Upper lobe of right lung (tissue), 1 donor: ENCODE measurements around the gene THAP9. TPM values are rescaled to one million over a fixed set of nuclear protein-coding genes. Genes with fewer than 3 reads are reported as not detected.
"Not testable (repeated sequence)": the region's sequence is repeated elsewhere in the genome, so short reads cannot be mapped to it uniquely, and the experiment has no call there.

ENCODE experiments used
- ATAC-seq: fragments of 200-7000 bp; cut with Tn5 transposase; one replicate; pipeline ENCODE4 v1.9.1; 2020; ENCODE audit warnings: mild to moderate bottlenecking, moderate library complexity
- DNase-seq: peaks from one replicate; pipeline ENCODE4 v3.0.0-alpha.2; 2020
- H3K27ac ChIP-seq: fragments of 200-600 bp; one replicate; pipeline ENCODE4 v1.8.0; 2022
- H3K27me3 ChIP-seq: fragments of 200-600 bp; one replicate; pipeline ENCODE4 v1.8.0; 2022; ENCODE audit warnings: mild to moderate bottlenecking
- H3K36me3 ChIP-seq: fragments of 200-600 bp; one replicate; pipeline ENCODE4 v1.8.0; 2022
- H3K4me1 ChIP-seq: fragments of 200-600 bp; one replicate; pipeline ENCODE4 v1.8.0; 2022
- H3K4me3 ChIP-seq: fragments of 200-600 bp; one replicate; pipeline ENCODE4 v1.8.0; 2022; ENCODE audit warnings: mild to moderate bottlenecking
- H3K9me3 ChIP-seq: fragments of 200-600 bp; one replicate; pipeline ENCODE4 v1.8.0; 2022
- intact Hi-C: fragments of 100-400 bp; cut with DNase I; formaldehyde crosslinking; loops from one replicate; pipeline ENCODE4 v1.11.0; 2022
- total RNA-seq: library from RNA; stranded (reverse); fragmentation: NEBNext Ultra II Directional; extraction: Animal tissue kit (Norgen Biotek cat#: 25700); gene quantifications from one replicate; pipeline ENCODE4 v1.2.1, GENCODE V29; 2021
- TF ChIP-seq, protein P1 (sequence below): fragments of 200-600 bp; IDR thresholded peaks from one replicate; pipeline ENCODE4 v1.8.0; 2022; ENCODE audit warnings: antibody characterized with exemption
- donor health status: DM: no; HTN: yes; CAD: no; lungs with severe emphysema.

Gene THAP9
- total RNA-seq, 1 donor from 2014 or later = 3.8 TPM

DNA sequence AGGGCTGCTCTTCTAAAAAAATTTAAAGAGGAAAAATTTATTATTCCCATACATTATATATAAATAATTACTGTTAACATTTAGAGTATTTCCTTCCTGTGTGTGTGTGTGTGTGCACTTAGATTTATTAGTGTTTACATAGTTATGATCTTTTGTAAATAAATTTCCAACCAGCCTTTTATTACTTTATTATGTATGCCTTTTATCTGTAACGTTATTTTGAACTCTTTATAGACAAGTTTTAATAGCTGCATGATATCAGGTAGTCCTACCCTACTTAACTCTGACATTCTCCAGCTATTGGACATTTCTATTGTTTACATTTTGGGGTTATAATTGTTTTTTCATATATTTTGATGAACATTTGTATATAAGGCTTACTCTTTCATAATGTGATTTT is 8.8 kb downstream of the THAP9 start:
- Histone ChIP-seq H3K27ac (no peak overlapping the region), H3K9me3 (no peaks in the 10 kb centered on the region), H3K4me1 (no peaks in the 10 kb centered on the region), H3K36me3 (peaks cover 29% of the 10 kb centered on the region), H3K4me3 (no peak overlapping the region), H3K27me3 (no peaks in the 10 kb centered on the region)
- DNase-seq (no peak), ATAC-seq (no peak)
- TF ChIP-seq, protein P1, sequence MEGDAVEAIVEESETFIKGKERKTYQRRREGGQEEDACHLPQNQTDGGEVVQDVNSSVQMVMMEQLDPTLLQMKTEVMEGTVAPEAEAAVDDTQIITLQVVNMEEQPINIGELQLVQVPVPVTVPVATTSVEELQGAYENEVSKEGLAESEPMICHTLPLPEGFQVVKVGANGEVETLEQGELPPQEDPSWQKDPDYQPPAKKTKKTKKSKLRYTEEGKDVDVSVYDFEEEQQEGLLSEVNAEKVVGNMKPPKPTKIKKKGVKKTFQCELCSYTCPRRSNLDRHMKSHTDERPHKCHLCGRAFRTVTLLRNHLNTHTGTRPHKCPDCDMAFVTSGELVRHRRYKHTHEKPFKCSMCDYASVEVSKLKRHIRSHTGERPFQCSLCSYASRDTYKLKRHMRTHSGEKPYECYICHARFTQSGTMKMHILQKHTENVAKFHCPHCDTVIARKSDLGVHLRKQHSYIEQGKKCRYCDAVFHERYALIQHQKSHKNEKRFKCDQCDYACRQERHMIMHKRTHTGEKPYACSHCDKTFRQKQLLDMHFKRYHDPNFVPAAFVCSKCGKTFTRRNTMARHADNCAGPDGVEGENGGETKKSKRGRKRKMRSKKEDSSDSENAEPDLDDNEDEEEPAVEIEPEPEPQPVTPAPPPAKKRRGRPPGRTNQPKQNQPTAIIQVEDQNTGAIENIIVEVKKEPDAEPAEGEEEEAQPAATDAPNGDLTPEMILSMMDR = no peak
- intact Hi-C loops = no loop called here

DNA sequence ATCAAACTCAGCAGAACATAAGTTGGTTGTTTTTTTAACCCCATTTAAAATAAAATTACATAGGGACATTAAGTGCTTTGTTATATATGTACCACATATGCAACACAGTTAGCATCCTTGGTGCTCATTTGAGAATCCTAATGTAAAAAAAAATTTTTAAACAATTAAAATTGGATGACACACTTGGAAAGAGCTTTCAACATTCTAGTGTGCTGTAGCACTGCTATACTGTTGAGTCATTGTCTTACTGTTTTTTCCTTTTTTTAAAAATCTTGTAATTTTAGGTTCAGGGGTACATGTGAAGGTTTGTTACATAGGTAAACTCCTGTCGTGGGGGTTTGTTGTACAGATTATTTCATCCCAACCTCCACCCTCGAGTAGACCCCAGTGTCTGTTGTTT is 12.8 kb downstream of the THAP9 start:
- no peak overlapping the region for H3K4me3 ChIP-seq
- intact Hi-C loops = no loop called here
- H3K27me3 ChIP-seq = no peaks in the 10 kb centered on the region
- peaks cover 17% of the 10 kb centered on the region for H3K36me3 ChIP-seq
- DNase-seq = no peak
- no peak for ATAC-seq
- H3K27ac ChIP-seq = no peak overlapping the region
- TF ChIP-seq, protein P1 = no peak
- H3K9me3 ChIP-seq = no peaks in the 10 kb centered on the region
- H3K4me1 ChIP-seq = no peaks in the 10 kb centered on the region

DNA sequence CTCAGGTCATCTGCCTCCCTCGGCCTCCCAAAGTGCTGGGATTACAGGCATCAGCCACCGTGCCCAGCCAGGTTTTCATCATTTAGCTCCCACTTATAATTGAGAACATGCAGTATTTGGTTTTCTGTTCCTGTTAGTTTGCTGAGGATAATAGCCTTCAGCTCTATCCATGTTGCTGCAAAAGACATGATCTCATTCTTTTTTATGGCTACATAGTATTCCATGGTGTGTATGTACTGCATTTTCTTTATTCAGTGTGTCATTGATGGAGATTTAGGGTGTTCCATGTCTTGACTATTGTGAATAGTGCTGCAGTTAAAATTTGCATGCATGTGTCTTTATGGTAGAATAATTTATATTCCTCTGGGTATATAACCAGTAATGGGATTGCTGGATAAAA is 13.4 kb downstream of the THAP9 start:
- H3K4me3 ChIP-seq, intact Hi-C loops: not testable (repeated sequence)

DNA sequence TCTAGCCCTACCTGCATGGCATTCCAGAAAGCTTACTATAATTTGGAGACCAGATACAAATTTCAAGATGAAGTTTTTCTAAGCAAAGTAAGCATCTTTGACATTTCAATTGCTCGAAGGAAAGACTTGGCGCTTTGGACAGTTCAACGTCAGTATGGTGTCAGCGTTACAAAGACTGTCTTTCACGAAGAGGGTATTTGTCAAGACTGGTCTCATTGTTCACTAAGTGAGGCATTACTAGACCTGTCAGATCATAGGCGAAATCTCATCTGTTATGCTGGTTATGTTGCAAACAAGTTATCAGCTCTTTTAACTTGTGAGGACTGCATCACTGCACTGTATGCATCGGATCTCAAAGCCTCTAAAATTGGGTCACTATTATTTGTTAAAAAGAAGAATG is 17.6 kb downstream of the THAP9 start:
- H3K4me1 ChIP-seq = no peaks in the 10 kb centered on the region
- peaks cover 5% of the 10 kb centered on the region for H3K36me3 ChIP-seq
- no peaks in the 10 kb centered on the region for H3K9me3 ChIP-seq
- ATAC-seq (no peak), DNase-seq (no peak)
- intact Hi-C loops = no loop called here
- H3K27me3 ChIP-seq = no peaks in the 10 kb centered on the region
- no peak overlapping the region for H3K4me3 ChIP-seq
- TF ChIP-seq, protein P1 = no peak
- H3K27ac ChIP-seq = no peak overlapping the region

More for the DNA sequence above, 13.4 kb downstream of the THAP9 start:
- not testable (repeated sequence) for H3K27ac ChIP-seq, H3K27me3 ChIP-seq, H3K4me1 ChIP-seq, ATAC-seq, DNase-seq, H3K9me3 ChIP-seq
- H3K36me3 ChIP-seq = peaks cover 11% of the 10 kb centered on the region

DNA sequence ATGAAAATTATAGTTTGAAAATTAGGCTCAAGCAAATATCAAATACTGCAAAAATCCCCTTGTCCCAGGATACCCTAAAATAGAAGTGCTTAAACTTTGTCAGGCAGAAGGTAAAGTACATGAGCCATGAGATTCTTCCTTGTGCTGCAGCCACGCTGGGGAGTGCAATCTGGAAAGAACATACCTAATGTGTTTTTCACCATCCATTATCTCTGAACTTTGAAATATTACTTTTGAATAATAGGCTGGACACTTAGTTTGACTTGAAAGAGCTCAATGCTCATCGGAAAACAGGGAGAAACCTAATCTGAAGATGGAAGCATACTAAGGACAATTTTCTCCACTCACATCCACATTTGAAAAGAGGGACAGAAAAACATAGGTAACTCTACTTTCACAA is 18.9 kb downstream of the THAP9 start:
- Histone ChIP-seq H3K27ac (no peak overlapping the region), H3K27me3 (no peaks in the 10 kb centered on the region), H3K9me3 (no peaks in the 10 kb centered on the region), H3K4me3 (no peak overlapping the region), H3K4me1 (no peaks in the 10 kb centered on the region), H3K36me3 (peaks cover 5% of the 10 kb centered on the region)
- no peak for ATAC-seq
- TF ChIP-seq, protein P1 = no peak
- intact Hi-C loops = no loop called here
- DNase-seq = no peak

DNA sequence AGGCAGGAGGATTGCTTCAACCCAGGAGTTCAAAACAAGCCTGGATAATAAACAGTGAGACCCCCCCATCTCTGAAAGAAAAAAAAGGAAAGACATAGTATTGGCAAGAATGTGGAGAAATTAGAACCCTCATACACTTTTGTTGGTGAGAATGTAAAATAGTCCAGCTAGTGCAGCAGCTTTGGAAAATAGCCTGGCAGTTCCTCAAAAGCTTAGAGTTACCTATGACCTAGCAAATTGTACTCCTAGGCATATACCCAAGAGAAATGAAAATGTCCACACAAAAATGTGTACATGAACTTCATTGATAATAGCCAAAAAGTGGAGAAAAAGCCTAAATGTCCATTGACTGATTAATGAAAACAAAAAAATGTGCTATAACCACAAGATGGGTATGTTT is 21.3 kb downstream of the THAP9 start:
- H3K27me3 ChIP-seq = no peaks in the 10 kb centered on the region
- no peak overlapping the region for H3K27ac ChIP-seq
- H3K9me3 ChIP-seq = no peaks in the 10 kb centered on the region
- DNase-seq (no peak), ATAC-seq (no peak)
- H3K4me3 ChIP-seq = no peak overlapping the region
- TF ChIP-seq, protein P1 = no peak
- H3K4me1 ChIP-seq = no peaks in the 10 kb centered on the region
- intact Hi-C loops = no loop called here
- peaks cover 13% of the 10 kb centered on the region for H3K36me3 ChIP-seq
